ENCODE measurements around the gene MBNL3. TPM values are rescaled to one million over a fixed set of nuclear protein-coding genes. Genes with fewer than 3 reads are reported as not detected.

The MBNL3 gene
- total RNA-seq, 1 donor = 10.2 TPM

DNA sequence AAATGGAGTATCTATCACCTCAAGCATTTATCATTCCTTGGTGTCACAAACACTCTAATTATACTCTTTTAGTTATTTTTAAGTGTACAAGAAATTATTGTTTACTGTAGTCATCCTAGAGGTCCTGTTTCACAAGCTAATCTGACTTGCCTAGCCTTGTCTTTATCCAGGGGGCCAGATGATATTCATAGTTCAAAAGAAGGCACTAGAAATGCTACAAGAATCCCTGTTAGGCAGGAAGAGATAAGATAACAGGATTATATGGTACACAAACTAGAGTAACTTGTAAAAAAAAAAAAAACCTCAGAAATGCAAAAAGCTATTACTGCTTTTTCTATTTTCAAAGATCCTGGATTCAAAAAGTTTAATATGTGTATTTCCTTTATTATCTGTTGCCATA is 95.8 kb downstream of the MBNL3 start:
- no peak for DNase-seq (ENCODE audit: low read depth)
- TF ChIP-seq, protein P1, sequence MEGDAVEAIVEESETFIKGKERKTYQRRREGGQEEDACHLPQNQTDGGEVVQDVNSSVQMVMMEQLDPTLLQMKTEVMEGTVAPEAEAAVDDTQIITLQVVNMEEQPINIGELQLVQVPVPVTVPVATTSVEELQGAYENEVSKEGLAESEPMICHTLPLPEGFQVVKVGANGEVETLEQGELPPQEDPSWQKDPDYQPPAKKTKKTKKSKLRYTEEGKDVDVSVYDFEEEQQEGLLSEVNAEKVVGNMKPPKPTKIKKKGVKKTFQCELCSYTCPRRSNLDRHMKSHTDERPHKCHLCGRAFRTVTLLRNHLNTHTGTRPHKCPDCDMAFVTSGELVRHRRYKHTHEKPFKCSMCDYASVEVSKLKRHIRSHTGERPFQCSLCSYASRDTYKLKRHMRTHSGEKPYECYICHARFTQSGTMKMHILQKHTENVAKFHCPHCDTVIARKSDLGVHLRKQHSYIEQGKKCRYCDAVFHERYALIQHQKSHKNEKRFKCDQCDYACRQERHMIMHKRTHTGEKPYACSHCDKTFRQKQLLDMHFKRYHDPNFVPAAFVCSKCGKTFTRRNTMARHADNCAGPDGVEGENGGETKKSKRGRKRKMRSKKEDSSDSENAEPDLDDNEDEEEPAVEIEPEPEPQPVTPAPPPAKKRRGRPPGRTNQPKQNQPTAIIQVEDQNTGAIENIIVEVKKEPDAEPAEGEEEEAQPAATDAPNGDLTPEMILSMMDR (IDR thresholded peaks at IDR 0.05; ENCODE audit: insufficient read depth, low read length) = no peak
- H3K4me3 ChIP-seq (ENCODE audit: low read depth, low read length) = no peak overlapping the region

DNA sequence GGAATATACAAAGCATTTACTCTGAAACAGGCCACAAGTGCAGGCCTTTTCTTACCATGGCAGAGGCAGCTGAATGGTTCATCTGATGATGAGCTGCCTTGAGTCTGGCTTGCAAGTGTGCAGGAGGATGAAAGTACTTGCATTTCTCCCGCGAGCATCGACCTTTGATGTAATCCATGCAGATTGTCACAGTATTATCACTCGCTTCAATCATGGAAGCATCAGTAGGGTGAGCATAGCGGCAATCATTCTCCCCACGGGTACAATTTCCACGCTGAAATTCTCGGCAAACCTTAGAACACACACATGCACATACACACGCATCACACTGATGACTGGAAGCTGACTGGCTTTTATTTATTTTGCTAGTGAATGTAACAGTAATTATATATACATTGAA is 98.0 kb downstream of the MBNL3 start:
- TF ChIP-seq, protein P1 (IDR thresholded peaks at IDR 0.05; ENCODE audit: insufficient read depth, low read length) = no peak
- no peak for DNase-seq (ENCODE audit: low read depth)
- H3K4me3 ChIP-seq (ENCODE audit: low read depth, low read length) = no peak overlapping the region

DNA sequence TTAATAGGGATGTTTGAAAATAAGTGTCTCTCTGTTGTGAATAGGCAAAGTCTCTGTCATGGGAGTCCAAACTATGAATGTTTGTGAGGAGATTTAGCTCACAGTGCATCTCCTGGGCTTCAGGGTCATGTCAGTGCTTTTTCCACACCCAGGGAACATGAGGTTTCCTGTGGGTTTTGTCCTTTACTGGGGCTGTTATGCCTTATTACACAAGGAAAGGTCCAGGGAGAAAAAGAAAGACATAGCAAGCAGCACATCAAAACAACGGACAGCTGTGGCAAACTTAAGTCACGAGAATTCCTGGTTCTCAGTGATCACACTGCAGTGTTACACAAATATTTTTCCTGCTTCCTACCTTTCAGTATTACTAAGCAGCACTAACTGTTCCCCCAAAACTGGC is 99.4 kb downstream of the MBNL3 start:
- H3K4me3 ChIP-seq (ENCODE audit: low read depth, low read length) = no peak overlapping the region
- no peak for DNase-seq (ENCODE audit: low read depth)
- TF ChIP-seq, protein P1 (IDR thresholded peaks at IDR 0.05; ENCODE audit: insufficient read depth, low read length) = no peak

DNA sequence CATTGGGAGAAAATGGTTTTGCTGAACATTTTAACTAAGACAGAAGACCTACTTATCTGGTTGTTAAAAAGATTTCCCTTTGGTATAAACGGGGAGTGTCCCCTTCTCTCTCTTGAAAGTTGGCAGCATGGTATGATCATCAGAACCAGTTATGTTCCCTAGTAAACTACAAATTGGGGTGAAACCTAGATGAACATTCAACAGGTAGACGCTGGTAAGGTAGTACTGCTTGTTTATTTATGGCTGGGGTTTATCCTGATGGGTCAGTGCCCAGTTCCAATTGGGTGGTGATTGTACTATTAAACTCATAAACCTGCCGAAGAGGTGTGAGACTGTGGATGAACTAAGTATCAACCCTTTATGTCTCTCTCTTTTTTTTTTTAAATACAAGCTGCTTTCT is 100.5 kb downstream of the MBNL3 start:
- TF ChIP-seq, protein P1 (IDR thresholded peaks at IDR 0.05; ENCODE audit: insufficient read depth, low read length) = no peak
- DNase-seq (ENCODE audit: low read depth) = no peak
- no peak overlapping the region for H3K4me3 ChIP-seq (ENCODE audit: low read depth, low read length)

DNA sequence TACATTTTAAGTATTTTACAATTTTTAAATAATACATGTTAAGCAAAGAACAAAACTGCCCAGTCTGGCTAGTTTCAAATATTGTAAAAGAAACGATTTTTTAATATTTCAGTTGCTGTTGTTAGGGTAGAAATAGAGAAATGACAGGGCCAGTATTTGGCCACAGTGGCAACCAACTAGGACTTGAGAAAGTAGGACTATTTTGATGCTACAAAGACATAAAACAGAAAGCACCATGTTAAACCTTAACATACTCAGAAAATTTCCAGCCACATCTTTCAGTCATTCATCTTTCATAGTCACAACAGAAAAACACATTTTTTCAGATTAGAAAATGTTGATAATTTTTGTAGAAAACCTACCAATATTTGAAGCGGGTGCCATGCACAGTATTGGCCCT is 104.5 kb downstream of the MBNL3 start:
- no peak for DNase-seq (ENCODE audit: low read depth)

DNA sequence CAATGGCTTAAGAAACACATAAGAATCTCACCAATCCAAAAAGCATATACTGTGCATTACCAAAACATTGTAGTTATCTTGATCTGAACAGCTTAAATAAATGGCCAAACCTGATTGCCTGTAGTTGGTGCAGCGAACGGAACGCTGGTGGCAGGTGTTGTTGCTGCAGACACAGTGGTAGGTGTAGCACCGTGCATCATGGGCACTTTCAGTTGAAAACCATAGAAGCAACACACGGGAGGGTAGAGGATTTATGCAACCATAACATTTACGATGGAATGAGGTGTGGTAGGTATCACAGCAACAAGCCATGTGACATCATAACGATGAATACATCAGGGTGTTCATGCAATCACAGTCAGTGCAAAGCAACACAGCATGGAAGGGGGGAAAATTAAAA is 106.8 kb downstream of the MBNL3 start:
- H3K4me3 ChIP-seq (ENCODE audit: low read depth, low read length) = no peak overlapping the region
- TF ChIP-seq, protein P1 (IDR thresholded peaks at IDR 0.05; ENCODE audit: insufficient read depth, low read length) = no peak
- DNase-seq (ENCODE audit: low read depth) = no peak

More for the DNA sequence above, 104.5 kb downstream of the MBNL3 start:
- H3K4me3 ChIP-seq (ENCODE audit: low read depth, low read length) = no peak overlapping the region
- TF ChIP-seq, protein P1 (IDR thresholded peaks at IDR 0.05; ENCODE audit: insufficient read depth, low read length) = no peak

DNA sequence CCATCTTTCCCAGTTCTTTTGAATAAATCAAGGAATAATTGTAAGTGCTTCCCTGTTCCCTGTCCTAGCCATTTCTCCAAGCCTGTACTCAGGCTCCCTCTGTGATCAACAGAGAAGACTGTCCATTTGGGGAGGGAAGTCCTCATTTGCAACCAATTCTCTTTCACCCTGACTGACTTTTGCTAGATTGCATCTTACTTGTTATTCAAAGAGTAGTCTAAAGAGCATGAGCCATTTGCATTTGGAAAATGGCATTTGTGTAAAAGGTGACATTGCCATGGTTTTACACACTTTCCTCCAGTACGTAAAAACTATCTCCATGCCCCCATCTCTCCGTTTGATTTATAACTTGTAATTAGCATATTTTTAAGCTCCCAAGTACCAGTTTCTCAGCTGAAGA is 110.6 kb downstream of the MBNL3 start:
- TF ChIP-seq, protein P1 (IDR thresholded peaks at IDR 0.05; ENCODE audit: insufficient read depth, low read length) = no peak
- DNase-seq (ENCODE audit: low read depth) = no peak
- H3K4me3 ChIP-seq (ENCODE audit: low read depth, low read length) = no peak overlapping the region

Data from fibroblast of the aortic adventitia (primary cell).